ENCODE results near the gene ARL13A.
A peak's percentile ranks its signal among the peaks of the same experiment; 100 is the strongest.

ARL13A gene

GRCh38 chrX:101025126-101025525, 55.6 kb downstream of the ARL13A start:
- DNase-seq = no peak
- TF ChIP-seq POLR2A (IDR thresholded peaks at IDR 0.05; ENCODE audit: low read length) (no peak), GATA1 (IDR thresholded peaks at IDR 0.05; ENCODE audit: low read depth, low read length) (no peak)

- DNase-seq = peak; percentile 50 to 71
- TF ChIP-seq GATA1 (IDR thresholded peaks at IDR 0.05; ENCODE audit: low read depth, low read length) (no peak), POLR2A (IDR thresholded peaks at IDR 0.05; ENCODE audit: low read length) (no peak)
These were observed 59.1 kb downstream of the ARL13A start for GRCh38 chrX:101028562-101028961.

GRCh38 chrX:101029665-101030064, 60.2 kb downstream of the ARL13A start:
- DNase-seq = no peak
- no peak for TF ChIP-seq POLR2A (IDR thresholded peaks at IDR 0.05; ENCODE audit: low read length)
- TF ChIP-seq GATA1 (IDR thresholded peaks at IDR 0.05; ENCODE audit: low read depth, low read length) = no peak

GRCh38 chrX:101037231-101037630, 67.7 kb downstream of the ARL13A start:
- TF ChIP-seq POLR2A (IDR thresholded peaks at IDR 0.05; ENCODE audit: low read length) = no peak
- TF ChIP-seq GATA1 (IDR thresholded peaks at IDR 0.05; ENCODE audit: low read depth, low read length) = no peak
- no peak for DNase-seq

GRCh38 chrX:101040197-101040596, 70.7 kb downstream of the ARL13A start:
- TF ChIP-seq POLR2A (IDR thresholded peaks at IDR 0.05; ENCODE audit: low read length) = no peak
- no peak for TF ChIP-seq GATA1 (IDR thresholded peaks at IDR 0.05; ENCODE audit: low read depth, low read length)
- DNase-seq = no peak
